GM19023 (cell line): ENCODE results near the gene AUP1.
A peak's percentile ranks its signal among the peaks of the same experiment; 100 is the strongest.

Experiments
- ATAC-seq: cut with Tn5 transposase; IDR thresholded peaks from one replicate; pipeline ENCODE4 v1.9.1; 2021; ENCODE audit warnings: mild to moderate bottlenecking, moderate library complexity; ENCODE audit not compliant: unreplicated experiment

AUP1 gene

DNA sequence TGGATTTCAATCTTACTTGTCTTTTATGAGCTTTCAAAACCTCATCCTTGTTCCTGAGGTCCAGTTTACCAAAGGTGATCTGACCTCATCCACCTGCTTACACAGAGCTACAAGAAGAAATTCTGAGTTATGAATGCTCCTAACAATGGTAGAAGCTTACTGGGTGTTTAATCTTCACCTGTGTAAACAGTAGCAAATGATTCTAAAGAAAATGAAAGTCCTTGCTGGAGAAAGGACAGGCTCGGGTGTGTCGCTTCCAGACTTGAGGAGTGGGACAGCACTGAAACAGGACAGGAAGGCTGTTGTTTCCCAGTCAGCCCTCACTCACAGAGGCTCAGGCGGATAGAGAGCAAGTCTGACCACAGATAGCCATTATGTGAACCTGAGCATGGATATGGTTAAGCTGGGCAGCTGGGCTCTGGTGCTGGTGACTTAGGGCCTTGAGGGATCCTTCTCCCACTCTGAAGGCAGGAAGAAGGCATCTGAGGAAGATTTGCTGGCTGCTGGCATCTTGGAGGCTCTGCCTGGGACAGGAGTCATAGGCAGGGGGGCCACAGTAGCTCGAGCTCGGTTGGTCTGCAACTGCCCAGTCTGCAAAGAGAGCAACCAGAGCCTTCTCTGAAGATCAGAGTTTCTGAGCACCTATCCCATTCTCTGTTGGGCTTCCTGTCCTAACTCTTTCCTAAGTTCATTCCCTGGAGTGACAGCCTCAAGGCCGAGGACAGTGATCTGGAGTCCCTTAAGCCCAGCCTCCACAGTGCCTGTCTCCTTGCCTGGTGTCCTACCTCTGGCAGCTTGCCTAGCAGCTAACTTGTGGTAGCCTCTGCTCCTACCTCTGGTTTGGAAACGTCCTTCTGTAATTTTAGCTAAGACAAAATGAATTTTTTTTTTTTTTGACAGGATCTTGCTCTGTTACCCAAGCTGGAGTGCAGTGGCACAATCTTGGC, 29.1 kb upstream of the AUP1 start:
- ATAC-seq = no peak

DNA sequence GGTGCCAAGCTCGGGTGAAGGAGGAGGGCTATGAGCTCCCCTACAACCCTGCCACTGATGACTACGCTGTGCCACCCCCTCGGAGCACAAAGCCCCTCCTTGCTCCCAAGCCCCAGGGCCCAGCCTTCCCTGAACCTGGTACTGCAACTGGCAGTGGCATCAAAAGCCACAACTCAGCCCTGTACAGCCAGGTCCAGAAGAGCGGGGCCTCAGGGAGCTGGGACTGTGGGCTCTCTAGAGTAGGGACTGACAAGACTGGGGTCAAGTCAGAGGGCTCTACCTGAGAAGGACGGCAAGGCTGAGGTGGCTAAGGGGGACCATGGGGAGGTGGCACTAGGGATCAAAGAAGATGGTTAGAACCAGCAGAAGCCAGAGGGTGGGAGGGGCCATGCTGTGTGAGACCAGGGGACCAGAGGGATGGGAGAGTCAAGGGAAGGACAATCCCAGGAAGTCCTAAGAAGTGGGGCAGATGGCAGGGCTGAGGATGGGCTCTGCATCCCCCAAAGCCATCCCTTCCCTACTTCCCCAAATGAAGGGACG, 27.4 kb upstream of the AUP1 start:
- no peak for ATAC-seq

DNA sequence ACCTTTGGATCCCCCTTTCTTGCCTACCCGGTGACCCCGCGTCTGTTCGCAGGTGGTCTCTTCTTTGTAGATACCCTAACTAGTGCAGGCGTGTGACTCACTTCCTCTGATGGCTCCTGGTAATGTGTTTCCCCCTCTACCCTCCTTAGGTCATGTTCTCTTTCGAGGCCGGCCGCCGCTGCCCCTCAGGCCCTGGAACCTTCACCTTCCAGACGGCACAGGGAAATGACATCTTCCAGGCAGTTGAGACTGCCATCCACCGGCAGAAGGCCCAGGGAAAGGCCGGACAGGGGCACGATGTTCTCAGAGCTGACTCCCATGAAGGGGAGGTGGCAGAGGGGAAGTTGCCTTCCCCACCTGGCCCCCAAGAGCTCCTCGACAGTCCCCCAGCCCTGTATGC, 26.7 kb upstream of the AUP1 start:
- ATAC-seq = no peak

DNA sequence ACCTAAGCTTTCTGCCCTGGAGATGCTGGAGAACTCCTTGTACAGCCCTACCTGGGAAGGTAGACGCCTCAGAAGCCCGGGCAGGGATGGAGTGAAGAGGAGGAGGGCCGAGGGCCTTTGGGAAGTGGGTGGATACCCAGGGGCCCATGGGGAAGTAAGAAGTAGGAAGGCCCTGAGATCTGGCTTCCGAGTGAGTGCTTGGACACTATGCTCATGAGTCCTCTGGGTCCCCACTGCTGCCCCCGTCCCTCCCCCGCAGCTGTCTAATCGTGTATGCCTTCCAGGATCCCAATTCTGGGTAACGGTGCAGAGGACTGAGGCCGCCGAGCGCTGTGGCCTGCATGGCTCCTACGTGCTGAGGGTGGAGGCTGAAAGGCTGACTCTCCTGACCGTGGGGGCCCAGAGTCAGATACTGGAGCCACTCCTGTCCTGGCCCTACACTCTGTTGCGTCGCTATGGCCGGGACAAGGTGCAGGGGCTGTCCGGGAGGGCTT, 26.2 kb upstream of the AUP1 start:
- ATAC-seq = no peak

DNA sequence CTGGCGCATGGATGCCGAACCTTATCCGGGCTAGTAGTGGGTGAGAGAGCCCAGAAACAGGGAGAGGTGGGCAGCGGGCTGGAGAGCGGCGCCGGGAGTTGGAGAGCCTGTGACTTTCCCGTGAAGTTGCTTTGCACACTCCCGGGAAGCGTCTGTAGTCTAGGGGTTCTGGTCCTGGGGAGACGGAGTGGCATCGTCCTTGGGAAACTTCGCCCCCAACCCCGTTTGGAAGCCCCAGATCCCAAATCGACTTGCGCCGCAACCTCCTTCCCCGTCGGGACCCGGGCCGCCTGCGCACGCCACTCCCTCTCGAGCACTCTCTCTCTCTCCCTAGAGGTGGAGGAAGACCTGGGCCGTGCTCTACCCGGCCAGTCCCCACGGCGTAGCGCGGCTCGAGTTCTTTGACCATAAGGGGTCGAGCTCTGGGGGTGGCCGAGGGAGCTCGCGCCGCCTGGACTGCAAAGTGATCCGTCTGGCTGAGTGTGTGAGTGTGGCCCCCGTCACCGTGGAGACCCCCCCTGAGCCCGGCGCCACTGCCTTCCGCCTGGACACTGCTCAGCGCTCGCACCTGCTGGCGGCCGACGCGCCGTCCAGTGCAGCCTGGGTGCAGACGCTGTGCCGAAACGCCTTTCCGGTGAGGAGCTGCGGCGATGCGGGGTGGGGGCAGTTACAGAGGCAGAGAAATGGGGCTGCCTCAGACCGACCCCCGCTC, 25.5 kb upstream of the AUP1 start:
- peak; percentile 55 for ATAC-seq

DNA sequence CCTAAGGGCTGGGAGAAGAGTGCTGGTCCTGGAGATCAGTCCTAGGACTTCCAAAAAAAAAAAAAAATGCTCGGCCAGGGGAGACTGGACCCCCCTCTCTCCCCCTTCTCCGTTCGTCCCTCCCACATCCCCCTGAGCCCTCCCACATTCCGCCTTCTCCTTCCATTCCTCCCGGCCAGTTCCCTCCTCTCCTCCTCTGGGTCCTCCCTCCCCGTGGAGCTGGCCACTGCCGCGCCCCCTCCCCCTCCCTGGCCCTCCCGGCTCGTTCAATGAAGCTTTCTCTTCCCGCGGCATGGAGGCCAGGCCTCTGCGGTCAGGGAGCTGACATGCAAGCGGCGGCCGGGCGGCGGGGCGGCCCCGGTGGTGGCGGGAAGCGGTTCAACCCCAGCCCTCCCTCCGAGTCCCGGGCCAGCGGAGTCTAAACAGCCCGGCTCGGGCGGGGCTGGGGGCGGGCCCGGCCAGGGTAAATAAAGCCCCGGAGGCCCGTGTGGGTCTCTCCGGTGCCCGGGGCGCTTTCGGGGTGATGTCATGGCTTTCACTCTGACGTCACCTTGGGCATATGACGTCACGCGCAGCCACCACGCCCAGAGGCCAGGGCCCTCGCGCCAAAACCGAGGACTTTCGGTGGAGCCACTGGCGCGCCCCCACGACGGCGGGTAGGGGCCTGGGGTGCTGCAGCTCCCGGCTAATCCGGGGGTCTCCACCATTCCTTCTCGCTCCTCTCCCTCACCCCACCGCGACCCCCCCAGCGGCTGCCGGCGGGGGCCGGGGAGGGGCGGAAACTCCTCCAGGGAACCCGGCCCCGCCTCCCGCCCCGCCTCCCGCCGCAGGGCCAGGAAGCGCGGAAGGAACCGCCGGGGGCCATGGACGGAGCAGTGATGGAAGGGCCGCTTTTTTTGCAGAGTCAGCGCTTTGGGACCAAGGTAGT, 24.6 kb upstream of the AUP1 start, which contains the start of the genes DOK1 and LOXL3:
TSS of gene DOK1 (plus strand) at position 829 of the 928 bp plus-strand sequence. CDS start at position 864, 35 bp downstream.
TSS of gene LOXL3 (minus strand) at position 51 of the 928 bp plus-strand sequence. CDS start 1,308 bp downstream, outside the sequence.
- peak; percentile 64 for ATAC-seq

DNA sequence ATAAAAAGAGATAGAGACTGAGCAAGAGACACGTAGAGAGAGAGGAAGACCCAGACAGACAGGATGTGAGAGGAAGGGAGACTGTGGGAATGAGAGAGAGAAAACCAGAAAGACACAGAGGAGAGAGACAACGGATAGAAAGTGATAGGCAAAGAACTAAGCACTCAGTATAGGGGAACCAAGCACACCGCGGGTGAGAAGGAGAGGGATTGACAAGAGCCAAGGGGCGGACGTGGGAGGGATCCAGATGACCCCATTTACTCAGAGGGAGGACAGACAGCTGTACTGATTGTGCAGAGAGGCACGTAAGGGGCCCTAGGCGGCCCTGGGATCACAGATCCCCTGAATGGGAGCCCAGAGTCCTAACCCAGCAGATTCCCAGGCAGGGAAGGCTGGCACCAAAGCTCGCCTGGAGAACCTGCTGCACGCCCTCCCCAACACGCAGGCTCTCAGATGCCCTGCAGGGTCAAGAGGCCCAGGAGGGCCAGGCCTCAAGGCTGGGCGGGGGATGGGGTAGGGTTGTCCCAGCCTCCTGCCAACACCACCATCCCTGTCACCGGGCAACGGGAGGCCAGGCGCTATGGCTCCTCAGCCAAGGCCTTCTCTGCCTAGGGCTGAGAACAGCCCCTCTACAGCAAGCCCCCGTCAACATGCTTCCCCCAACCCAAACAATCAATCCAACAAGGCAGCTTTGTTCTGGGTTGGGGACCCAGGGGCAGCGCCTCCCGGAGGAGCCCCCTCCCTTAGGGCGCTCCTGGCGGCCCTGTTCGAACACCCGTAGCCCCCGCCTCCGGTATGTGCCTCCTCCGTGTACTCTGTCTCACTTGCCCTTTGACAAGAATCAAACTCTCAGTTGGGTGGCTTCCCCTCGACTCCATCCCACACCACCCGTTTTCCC, 23.7 kb upstream of the AUP1 start:
- no peak for ATAC-seq

DNA sequence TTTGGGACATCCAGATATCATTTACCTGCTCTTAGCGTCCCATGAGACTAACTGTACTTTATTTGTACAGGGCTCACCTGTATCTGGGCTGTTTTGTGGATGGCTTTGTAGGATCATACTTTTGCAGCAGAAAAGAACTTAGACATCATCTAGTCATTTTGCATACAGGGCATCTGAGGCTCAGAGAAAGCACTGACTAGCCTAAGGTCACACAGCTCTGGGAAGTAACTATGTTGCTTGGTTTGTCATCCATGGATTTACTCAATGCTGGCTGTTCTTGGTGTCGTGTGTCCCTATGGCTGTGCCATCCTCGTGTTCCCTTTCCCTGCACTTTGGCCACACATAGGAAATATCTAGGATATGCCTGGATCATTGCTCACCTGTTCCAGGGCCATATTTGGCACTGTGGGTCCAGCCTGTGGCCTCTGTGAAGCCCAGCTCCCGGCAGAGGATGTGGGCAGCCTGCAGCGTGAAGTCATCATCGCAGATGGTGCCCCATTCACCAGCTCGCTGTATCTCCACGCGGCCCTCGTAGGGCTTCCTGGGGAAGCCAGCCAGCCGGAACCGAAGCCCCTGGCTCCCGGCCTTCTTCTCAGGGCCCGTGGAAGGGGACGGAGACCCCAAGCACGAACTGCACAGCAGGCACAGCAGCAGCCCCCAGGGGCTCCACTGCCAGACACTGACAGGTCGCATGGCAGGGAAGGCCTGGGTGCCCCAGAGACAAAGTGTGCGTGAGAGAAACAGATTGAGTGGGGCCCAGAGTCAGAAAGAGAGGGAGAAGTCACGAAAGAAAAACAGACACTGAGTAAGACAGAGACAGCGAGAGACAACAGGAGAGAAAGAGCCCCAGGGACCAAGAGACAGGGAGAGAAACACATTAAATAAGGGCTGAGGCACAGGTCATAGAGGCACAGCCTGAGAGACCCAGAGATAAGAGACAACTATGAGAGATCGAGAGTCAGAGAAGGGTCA, 22.7 kb upstream of the AUP1 start:
- ATAC-seq = no peak

DNA sequence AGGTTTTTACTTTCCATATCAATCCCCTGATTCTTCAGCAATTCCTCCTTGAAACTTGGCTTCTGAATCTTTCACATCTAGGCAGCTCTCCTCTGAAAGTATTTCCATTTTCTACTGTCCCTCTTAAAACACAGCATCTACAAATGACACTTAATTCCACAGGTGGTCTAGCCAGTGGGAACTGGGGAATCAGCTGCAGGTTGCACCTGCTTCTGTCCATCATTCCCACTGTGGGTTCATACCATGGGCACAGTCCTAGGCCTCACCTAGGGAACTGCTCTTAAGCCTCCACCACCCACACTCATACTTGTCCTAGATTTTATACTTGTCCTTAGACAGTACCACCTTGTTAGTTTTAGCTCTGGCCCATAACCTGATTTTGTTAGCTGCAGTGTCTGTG, 22.0 kb upstream of the AUP1 start:
- ATAC-seq = no peak

DNA sequence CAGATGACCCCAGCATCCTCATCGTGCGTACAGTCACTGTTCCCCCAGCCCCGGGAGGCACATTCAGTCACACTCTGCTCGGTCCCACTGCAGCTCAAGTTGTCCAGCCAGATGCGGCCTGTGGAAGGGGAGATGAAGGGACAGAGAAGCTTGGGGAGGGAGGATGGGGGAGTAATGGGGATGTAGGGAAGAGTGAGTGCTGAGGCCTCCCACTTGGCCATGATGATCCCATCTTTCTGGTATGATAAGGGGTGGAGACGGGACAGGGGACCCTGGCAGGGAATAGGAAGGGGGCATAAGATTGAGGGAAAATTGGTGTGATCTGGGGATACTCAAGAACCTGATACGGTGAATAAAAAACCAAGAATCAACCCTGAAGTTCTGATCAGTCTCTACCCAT, 20.7 kb upstream of the AUP1 start:
- no peak for ATAC-seq

DNA sequence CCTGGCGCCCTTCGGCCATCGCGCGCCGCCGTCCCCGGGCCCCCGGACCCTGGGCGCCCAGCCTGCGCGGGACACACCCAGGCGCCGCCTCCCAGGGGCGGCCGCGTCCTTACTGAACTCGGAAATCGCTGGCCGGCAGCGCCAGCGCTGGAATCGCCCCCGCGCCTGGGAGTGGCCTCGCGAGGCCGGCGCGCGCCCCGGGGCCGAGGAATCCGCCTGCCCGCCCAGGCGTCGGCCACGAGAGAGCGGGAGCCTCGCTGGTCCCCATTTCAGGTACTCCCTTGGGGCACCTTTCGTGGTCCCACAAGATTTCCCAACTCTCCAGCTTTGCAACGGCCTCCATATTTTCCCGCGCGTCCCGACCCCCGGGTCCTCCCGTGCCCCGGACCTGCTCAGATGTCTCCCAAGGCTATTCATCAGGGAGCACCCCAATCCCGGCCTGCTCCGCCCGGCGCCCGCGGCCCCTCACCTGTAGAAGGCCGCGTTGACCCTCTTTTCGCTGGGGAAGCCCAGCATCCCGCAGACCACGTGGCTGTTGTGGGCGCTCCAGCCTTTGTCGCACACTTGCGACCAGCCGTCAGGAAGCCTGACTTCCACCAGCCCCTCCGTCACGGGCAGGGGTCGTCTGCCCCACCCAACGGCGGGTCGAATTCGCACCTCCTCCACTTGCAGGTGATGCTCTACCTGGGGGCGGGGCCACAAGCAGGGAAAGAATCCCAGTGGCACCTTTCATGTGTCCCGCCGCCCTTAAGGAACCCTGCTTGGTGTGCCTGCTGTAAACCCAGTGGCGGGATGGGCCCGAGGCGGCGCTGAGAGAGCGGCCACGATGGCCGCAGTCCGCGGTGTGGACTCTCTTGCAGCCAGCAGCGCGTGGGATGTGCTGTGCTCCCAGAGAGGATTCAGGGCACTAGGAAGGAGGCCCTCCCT, 19.7 kb upstream of the AUP1 start:
- peak; percentile 38 for ATAC-seq

DNA sequence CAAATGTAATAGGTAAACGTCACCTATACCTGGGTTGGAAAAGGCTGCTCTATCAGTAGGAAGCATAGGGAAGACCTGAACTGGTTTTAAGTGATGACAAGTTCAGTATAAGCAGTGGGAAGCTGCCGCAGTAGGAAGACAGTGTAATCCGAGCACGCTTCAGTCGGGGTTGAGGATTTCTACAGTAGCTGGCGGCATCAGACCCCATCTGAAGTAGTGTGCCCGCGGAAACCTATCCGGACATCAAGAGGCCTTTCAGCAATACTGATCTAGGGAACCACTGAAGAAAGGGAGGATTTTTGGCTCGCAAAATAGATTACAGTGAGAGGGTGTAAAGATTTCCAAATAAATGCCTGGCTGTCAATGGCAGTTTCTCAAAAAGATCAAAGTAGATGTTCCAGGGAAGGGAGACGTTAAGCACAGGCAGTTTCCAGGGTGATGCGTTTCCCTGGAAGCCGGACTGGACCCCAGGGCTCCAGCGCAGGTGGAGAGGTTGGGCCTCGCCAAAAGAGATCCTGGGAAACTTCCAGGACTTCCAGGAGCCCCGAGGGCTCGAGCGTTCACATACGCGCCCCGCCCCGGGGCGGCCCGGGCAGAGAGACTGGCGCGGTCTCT, 18.9 kb upstream of the AUP1 start:
- no peak for ATAC-seq

DNA sequence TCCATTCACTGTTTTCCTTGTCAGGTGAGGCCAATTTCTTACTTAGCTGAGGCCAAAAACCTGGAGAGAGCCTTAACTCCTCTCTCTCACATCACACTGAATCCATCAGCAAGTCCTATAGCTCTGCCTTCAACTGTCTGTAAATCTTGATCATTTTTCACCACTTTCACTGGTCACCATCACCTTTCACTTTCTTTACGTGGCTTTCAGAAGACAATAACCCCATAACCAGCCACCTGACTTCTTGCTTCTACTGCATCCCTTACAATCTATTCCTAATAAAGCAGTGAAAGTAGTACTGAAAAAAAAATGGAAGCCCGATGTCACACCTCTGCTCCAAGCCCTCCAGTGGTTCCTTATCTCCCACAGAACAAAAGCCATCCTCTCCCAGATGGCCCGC, 16.5 kb upstream of the AUP1 start:
- no peak for ATAC-seq

DNA sequence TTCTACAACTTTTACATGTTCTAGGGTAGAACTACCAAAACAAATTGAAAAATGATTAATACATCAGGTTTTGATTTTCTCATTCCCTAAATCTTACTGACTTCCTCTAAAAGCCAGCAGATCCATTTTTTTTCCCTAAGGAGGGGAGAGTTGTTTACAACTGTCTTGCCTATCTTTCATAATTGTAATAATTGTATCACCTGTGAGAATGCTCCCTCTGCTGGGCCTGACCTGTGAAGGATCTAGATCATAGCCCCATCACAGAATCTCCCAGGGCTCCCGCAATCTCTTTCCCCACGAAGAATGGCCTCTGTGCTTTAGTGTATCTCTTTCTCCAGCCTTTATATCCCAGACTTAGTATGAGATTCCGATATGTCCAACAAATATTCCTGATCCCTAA, 15.1 kb upstream of the AUP1 start:
- ATAC-seq = no peak

DNA sequence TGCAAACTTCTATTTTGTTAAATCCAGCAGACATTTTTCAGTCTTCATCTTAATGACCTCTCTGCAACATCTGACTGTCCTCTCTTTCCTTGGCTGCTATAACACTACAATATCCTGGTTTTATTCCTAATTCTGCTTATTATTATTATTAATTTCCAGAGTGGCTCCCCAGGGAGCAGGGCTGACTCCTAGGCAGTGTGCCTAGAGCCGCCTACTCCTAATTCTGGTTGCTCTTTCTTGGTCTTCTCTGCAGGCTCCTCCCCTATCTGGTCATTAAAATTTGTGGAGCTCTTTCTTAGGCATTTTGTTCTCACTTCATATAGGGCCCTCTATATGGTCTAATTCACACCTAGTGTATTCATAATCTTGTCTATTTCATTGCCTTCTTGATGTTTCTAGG, 13.5 kb upstream of the AUP1 start:
- no peak for ATAC-seq

DNA sequence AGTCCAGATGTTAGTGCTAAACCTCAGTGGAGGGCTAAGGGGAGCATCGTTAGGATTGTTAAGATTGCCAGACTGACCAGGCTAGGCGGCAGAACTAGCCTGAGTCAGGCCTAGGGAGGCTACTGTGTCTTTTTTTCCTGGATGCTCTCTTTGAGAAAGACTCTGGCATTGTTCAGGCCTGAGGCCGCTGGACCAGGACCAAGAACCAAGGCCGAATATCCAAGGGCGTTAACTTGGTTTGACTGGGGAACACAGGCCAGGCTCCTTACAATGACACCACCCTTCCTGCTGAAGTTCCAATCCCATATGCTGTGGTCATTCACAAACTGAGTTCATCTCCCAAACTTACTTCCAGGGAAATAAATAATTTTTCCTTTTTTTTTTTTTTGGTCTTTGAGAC, 10.8 kb upstream of the AUP1 start:
- no peak for ATAC-seq

DNA sequence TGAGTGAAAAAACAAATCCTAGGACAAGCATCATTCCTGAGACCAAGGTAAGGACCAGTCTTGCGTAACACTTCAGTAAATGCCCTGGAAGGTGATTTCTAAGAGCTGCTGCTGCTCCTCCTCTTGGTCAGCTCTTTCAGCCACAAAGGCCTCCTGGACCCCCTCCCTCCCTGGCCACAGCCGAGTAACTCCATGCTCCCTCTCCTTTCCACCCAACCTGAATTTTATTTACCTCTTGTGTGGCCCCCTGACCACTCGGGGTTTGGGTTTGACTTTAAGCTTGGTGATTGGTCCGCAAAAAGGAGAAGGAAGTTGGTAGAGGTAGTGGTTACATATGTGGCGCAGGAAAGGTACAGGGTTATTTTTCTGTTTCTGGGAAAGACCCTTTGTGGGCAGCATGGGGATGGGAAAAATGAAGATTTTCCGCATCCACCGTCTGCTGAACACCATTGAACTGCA, 9.4 kb upstream of the AUP1 start:
- ATAC-seq = peak; percentile 49
